AG04450 (cell line): Measurements from ENCODE around the gene STATH. TPM values are rescaled to one million over a fixed set of nuclear protein-coding genes. Genes with fewer than 3 reads are reported as not detected.

ENCODE experiments used
- CTCF ChIA-PET: fragments of 300-600, 350-600 bp; formaldehyde crosslinking; extraction: SDS; loops from one replicate; lab custom pipeline; 2022; ENCODE audit warnings: antibody characterized with exemption, inconsistent platforms; lab: Charles Lee
- POLR2A ChIA-PET: fragments of 350-600 bp; formaldehyde crosslinking; extraction: SDS; loops from one replicate; lab custom pipeline; 2021; ENCODE audit warnings: antibody characterized with exemption, inconsistent platforms; lab: Yijun Ruan, JAX
- DNase-seq: peaks from one replicate; pipeline ENCODE4 v3.0.0-alpha.2; 2011; ENCODE audit warnings: low read depth, low spot score
- H3K27ac ChIP-seq: one replicate; pipeline ENCODE4 v1.5.1; 2012; ENCODE audit warnings: low read depth, low read length, control low read depth
- H3K27me3 ChIP-seq: one replicate; pipeline ENCODE4 v1.6.0; 2012; ENCODE audit warnings: low read length; ENCODE audit not compliant: control insufficient read depth, insufficient read depth
- H3K4me3 ChIP-seq: 2 replicates; pipeline ENCODE4 v1.5.1; 2011; ENCODE audit warnings: mild to moderate bottlenecking, low read depth, low read length, control low read depth
- H3K9me3 ChIP-seq: 2 replicates; pipeline ENCODE4 v1.5.1; 2012; ENCODE audit warnings: low read length; ENCODE audit not compliant: control insufficient read depth, insufficient read depth
- CTCF ChIP-seq: IDR thresholded peaks from 2 replicates; pipeline ENCODE4 v1.5.1; 2011; ENCODE audit warnings: low read depth, low read length, control low read depth, inconsistent platforms
- polyA plus RNA-seq: library from polyadenylated mRNA; depleted of rRNA; stranded (reverse); fragments of >200 nt; gene quantifications from 2 replicates; pipeline ENCODE4 v1.2.3, GENCODE V29; 2011

Gene STATH
- polyA plus RNA-seq, 1 experiment = not detected

- CTCF ChIA-PET = interaction anchor here (0.9 kb wide), 1 partner anchor 93 kb away, joined by 3 read pairs; no protein-coding TSS in a partner anchor
- POLR2A ChIA-PET = no interaction called here
- DNase-seq = no peak
- Histone ChIP-seq H3K27me3 (no peaks in the 10 kb centered on the region), H3K9me3 (no peaks in the 10 kb centered on the region), H3K4me3 (no peak overlapping the region), H3K27ac (no peak overlapping the region)
- TF ChIP-seq CTCF = no peak
Observed at GRCh38 chr4:69974631-69975030, 21.1 kb upstream of the STATH start.

- CTCF ChIA-PET = no interaction called here
- Histone ChIP-seq H3K4me3 (no peak overlapping the region), H3K27me3 (no peaks in the 10 kb centered on the region), H3K27ac (no peak overlapping the region), H3K9me3 (no peaks in the 10 kb centered on the region)
- POLR2A ChIA-PET = no interaction called here
- DNase-seq = no peak
- no peak for TF ChIP-seq CTCF
Observed at GRCh38 chr4:69977582-69977981, 18.2 kb upstream of the STATH start.

- POLR2A ChIA-PET = no interaction called here
- CTCF ChIA-PET = no interaction called here
Observed at GRCh38 chr4:69984030-69984443, 11.7 kb upstream of the STATH start.

GRCh38 chr4:69986663-69987062 lies 9.1 kb upstream of the STATH start:
- CTCF ChIA-PET = no interaction called here
- no peaks in the 10 kb centered on the region for H3K27me3 ChIP-seq
- H3K27ac ChIP-seq = no peak overlapping the region
- no peak for DNase-seq
- TF ChIP-seq CTCF = no peak
- POLR2A ChIA-PET = no interaction called here
- no peaks in the 10 kb centered on the region for H3K9me3 ChIP-seq
- no peak overlapping the region for H3K4me3 ChIP-seq

More at GRCh38 chr4:69984030-69984443, 11.7 kb upstream of the STATH start:
- Histone ChIP-seq H3K27me3 (no peaks in the 10 kb centered on the region), H3K4me3 (no peak overlapping the region), H3K9me3 (no peaks in the 10 kb centered on the region), H3K27ac (no peak overlapping the region)
- no peak for DNase-seq
- no peak for TF ChIP-seq CTCF

GRCh38 chr4:69991016-69991415 lies 4.8 kb upstream of the STATH start:
- no peak overlapping the region for H3K27ac ChIP-seq
- no peak overlapping the region for H3K4me3 ChIP-seq
- H3K9me3 ChIP-seq = no peaks in the 10 kb centered on the region
- TF ChIP-seq CTCF = no peak
- ChIA-PET POLR2A (no interaction called here), CTCF (no interaction called here)
- no peak for DNase-seq
- no peaks in the 10 kb centered on the region for H3K27me3 ChIP-seq
